Stimulated activated effector memory CD8-positive, alpha-beta T cell treated with anti-CD3 and anti-CD28 coated beads, Interleukin-12 subunit alpha, Interleukin-12 subunit beta, amount 100 ng/mL, for 72 hours (primary cell): ENCODE data around the gene KIF22.
"Not testable (repeated sequence)": the region's sequence is repeated elsewhere in the genome, so short reads cannot be mapped to it uniquely, and the experiment has no call there.

ENCODE experiments used
- ATAC-seq: fragments of 150-1000 bp; cut with Tn5 transposase; 2 replicates; pipeline ENCODE4 v1.10.0; 2021
- DNase-seq, 2 donors: peaks; one replicate each; pipeline ENCODE4 v3.0.0; 2021 to 2022; ENCODE audit warnings: low spot score in 2 of 2
- H3K27ac Mint-ChIP-seq: one replicate; pipeline ENCODE4 v1.8.0; 2022; ENCODE audit warnings: mild to moderate bottlenecking, mixed read lengths
- H3K36me3 Mint-ChIP-seq: one replicate; pipeline ENCODE4 v1.8.0; 2022; ENCODE audit warnings: mild to moderate bottlenecking, mixed read lengths
- H3K4me1 Mint-ChIP-seq: one replicate; pipeline ENCODE4 v1.8.0; 2022; ENCODE audit warnings: mixed read lengths
- H3K4me3 Mint-ChIP-seq: one replicate; pipeline ENCODE4 v1.8.0; 2022; ENCODE audit warnings: mild to moderate bottlenecking, mixed read lengths
- H3K9me3 Mint-ChIP-seq: one replicate; pipeline ENCODE4 v1.8.0; 2022; ENCODE audit warnings: mixed read lengths

The KIF22 gene

GRCh38 chr16:29760567-29761279 is 29.8 kb upstream of the KIF22 start:
- H3K27ac Mint-ChIP-seq, result no peak overlapping the region
- peaks cover 13% of the 10 kb centered on the region for H3K4me1 Mint-ChIP-seq
- H3K9me3 Mint-ChIP-seq, result no peaks in the 10 kb centered on the region
- H3K36me3 Mint-ChIP-seq, result no peaks in the 10 kb centered on the region
- H3K4me3 Mint-ChIP-seq, result no peak overlapping the region
- DNase-seq (no peak), ATAC-seq (no peak)

GRCh38 chr16:29761280-29761651 is 29.3 kb upstream of the KIF22 start:
- H3K4me3 Mint-ChIP-seq, DNase-seq, H3K27ac Mint-ChIP-seq, H3K36me3 Mint-ChIP-seq, H3K9me3 Mint-ChIP-seq, ATAC-seq: not testable (repeated sequence)
- peaks cover 13% of the 10 kb centered on the region for H3K4me1 Mint-ChIP-seq

GRCh38 chr16:29761882-29762281 is 28.7 kb upstream of the KIF22 start:
- no peak overlapping the region for H3K27ac Mint-ChIP-seq
- no peak for DNase-seq
- no peaks in the 10 kb centered on the region for H3K9me3 Mint-ChIP-seq
- no peak overlapping the region for H3K4me3 Mint-ChIP-seq
- no peak for ATAC-seq
- H3K4me1 Mint-ChIP-seq, result peaks cover 13% of the 10 kb centered on the region
- no peaks in the 10 kb centered on the region for H3K36me3 Mint-ChIP-seq

- H3K4me1 Mint-ChIP-seq, result peaks cover 13% of the 10 kb centered on the region
- H3K9me3 Mint-ChIP-seq, result no peaks in the 10 kb centered on the region
- H3K4me3 Mint-ChIP-seq, result no peak overlapping the region
- ATAC-seq (no peak), DNase-seq (no peak)
- no peak overlapping the region for H3K27ac Mint-ChIP-seq
- H3K36me3 Mint-ChIP-seq, result no peaks in the 10 kb centered on the region
Measured at GRCh38 chr16:29763326-29763725, 27.2 kb upstream of the KIF22 start.

GRCh38 chr16:29765167-29766032 is 25.2 kb upstream of the KIF22 start:
- no peaks in the 10 kb centered on the region for H3K36me3 Mint-ChIP-seq
- H3K4me3 Mint-ChIP-seq, result no peak overlapping the region
- no peak for DNase-seq
- no peak for ATAC-seq
- H3K27ac Mint-ChIP-seq, result no peak overlapping the region
- peaks cover 13% of the 10 kb centered on the region for H3K4me1 Mint-ChIP-seq
- H3K9me3 Mint-ChIP-seq, result no peaks in the 10 kb centered on the region

GRCh38 chr16:29766571-29766970 is 24.0 kb upstream of the KIF22 start:
- no peak overlapping the region for H3K27ac Mint-ChIP-seq
- H3K4me1 Mint-ChIP-seq, result peaks cover 13% of the 10 kb centered on the region
- no peak overlapping the region for H3K4me3 Mint-ChIP-seq
- no peak for ATAC-seq
- no peaks in the 10 kb centered on the region for H3K36me3 Mint-ChIP-seq
- DNase-seq, result no peak
- H3K9me3 Mint-ChIP-seq, result no peaks in the 10 kb centered on the region

DNA sequence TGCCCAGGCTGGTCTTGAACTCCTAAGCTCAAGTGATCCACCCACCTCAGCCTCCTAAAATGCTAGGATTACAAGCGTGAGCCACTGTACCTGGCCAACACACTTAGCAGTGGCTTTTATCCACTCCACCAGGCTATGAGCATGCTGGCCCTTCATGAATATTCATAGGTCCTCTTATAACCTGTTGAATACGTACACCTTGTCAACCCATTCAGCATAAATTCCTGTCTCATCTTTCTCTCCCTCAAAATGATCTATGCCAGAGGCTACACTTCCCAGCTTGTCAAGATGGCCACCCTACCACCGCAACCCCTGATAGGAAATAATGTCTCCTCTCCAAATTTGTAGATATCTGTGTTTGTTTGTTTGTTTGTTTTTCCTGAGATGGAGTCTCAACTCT is 23.5 kb upstream of the KIF22 start:
- DNase-seq (no peak), ATAC-seq (no peak)
- peaks cover 13% of the 10 kb centered on the region for H3K4me1 Mint-ChIP-seq
- no peaks in the 10 kb centered on the region for H3K9me3 Mint-ChIP-seq
- no peaks in the 10 kb centered on the region for H3K36me3 Mint-ChIP-seq
- H3K27ac Mint-ChIP-seq, result no peak overlapping the region
- H3K4me3 Mint-ChIP-seq, result no peak overlapping the region

DNA sequence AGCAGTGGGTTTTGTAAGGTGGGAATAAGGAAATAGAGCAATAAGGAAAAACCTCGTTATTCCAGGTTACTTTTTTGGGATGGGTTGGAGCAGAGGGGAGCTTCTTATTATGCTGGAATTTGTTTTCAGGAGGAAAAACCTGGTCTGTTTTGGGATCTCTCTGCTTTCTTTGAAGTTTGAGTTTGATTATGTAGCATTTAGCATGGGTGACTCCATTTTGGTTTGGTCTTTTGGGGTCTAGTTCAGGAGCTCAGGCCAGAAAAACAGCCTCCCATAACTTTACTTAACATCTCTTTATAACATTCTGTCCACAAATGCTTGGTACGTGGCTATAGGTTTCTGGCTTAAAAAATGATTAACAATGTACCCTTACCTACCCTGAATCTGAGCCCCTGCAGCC is 21.0 kb upstream of the KIF22 start:
- H3K4me3 Mint-ChIP-seq, result no peak overlapping the region
- no peaks in the 10 kb centered on the region for H3K9me3 Mint-ChIP-seq
- ATAC-seq (no peak), DNase-seq (no peak)
- no peak overlapping the region for H3K27ac Mint-ChIP-seq
- no peaks in the 10 kb centered on the region for H3K36me3 Mint-ChIP-seq
- H3K4me1 Mint-ChIP-seq, result peaks cover 11% of the 10 kb centered on the region

DNA sequence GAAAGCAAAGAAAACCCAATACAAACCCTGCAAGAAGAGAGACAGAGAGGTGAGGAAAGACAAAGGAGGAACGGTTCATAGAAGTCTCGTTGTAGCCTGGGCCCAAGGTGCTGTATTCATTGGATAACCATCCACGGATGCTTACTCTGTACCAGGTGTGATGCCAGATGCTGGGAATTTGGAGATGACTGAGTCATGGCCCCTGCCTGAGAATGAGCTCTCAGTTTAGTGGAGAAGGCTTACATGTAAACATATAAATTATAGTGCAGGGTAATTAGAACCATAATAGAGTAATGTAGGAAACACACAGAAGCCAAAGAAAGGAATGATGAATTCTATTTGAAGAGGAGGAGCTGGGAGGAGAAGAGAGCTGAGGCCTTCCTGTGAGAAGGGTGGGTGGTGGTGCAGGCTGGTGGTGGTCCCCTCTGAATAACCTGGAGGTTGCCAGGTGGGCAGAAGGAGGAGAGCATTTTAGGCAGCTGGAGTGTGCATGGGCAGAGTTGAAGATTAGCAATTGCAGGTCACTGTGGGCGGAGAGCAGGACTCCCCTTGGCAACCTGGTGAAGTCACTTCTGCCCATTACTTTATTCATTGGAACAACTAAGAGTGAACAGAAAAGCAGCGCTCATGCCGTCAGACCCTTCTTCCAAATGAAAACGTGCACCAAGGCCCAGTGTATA is 20.2 kb upstream of the KIF22 start:
- ATAC-seq (no peak), DNase-seq (no peak)
- H3K27ac Mint-ChIP-seq, result no peak overlapping the region
- H3K4me3 Mint-ChIP-seq, result no peak overlapping the region
- H3K4me1 Mint-ChIP-seq, result peaks cover 10% of the 10 kb centered on the region
- H3K9me3 Mint-ChIP-seq, result no peaks in the 10 kb centered on the region
- no peaks in the 10 kb centered on the region for H3K36me3 Mint-ChIP-seq

DNA sequence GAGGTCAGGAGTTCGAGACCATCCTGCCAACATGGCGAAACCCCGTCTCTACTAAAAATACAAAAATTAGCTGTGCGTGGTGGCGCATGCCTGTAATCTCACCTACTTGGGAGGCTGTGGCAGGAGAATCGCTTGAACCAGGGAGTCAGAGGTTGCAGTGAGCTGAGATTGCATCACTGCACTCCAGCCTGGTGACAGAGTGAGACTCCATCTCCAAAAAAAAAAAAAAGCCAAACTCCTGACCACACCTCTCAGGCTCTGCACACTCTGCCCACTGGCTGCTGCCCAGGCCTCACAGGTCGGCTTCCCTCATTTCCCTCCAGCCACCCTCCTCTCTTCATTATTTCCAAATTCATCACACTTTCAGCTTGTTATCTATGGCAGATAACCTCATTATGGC is 18.2 kb upstream of the KIF22 start:
- not testable (repeated sequence) for H3K27ac Mint-ChIP-seq, DNase-seq, ATAC-seq, H3K4me3 Mint-ChIP-seq, H3K9me3 Mint-ChIP-seq, H3K36me3 Mint-ChIP-seq
- peaks cover 12% of the 10 kb centered on the region for H3K4me1 Mint-ChIP-seq

GRCh38 chr16:29774730-29775129 is 15.8 kb upstream of the KIF22 start:
- no peak overlapping the region for H3K27ac Mint-ChIP-seq
- H3K36me3 Mint-ChIP-seq, result no peaks in the 10 kb centered on the region
- no peaks in the 10 kb centered on the region for H3K9me3 Mint-ChIP-seq
- DNase-seq (no peak), ATAC-seq (no peak)
- H3K4me3 Mint-ChIP-seq, result no peak overlapping the region
- H3K4me1 Mint-ChIP-seq, result peaks cover 12% of the 10 kb centered on the region

- no peaks in the 10 kb centered on the region for H3K36me3 Mint-ChIP-seq
- ATAC-seq, result no peak
- DNase-seq, result no peak
- no peak overlapping the region for H3K27ac Mint-ChIP-seq
- H3K9me3 Mint-ChIP-seq, result no peaks in the 10 kb centered on the region
- no peak overlapping the region for H3K4me3 Mint-ChIP-seq
- peaks cover 12% of the 10 kb centered on the region for H3K4me1 Mint-ChIP-seq
Measured at GRCh38 chr16:29775742-29776408, 14.7 kb upstream of the KIF22 start.

DNA sequence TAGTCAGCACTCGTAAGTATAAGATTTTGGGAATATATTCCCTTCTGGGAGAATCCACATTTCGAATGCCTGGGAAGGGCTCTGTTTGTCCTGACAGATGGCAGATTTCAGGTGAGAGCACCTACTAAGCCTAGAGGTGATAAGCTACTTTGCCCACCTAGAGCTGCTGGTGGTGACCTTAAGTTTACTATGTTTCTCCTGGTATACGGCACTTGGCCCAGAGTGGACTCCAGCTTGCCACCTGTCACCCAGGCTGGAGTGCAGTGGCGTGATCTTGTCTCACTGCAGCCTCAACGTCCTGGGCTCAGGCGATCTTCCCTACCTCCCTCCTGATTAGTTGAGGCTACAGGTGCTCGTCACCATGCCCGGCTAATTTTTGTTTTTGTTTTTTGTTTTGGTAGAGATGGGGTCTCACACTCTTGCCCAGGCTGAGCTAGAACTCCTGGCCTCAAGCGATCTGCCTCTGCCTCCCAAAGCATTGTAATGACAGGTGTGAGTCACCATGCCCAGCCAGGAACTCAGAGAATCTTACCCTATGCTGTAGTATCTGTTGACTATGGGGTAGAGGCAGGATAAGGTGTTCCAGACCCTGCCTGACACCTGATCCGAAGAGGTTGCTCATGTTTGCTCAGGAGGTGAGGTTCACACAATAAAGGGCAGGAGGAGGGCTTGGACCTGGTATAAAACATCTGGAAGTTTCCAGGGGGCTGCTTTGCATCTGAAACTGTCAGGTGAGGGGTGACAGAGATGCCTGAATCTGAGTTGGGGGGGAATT is 12.8 kb upstream of the KIF22 start, which contains the start of gene ZG16:
ZG16 (plus strand) TSS at position 681 of the 775 bp plus-strand sequence. CDS start 1,011 bp downstream, outside the sequence.
- Mint-ChIP-seq H3K36me3 (no peaks in the 10 kb centered on the region), H3K4me1 (peaks cover 12% of the 10 kb centered on the region), H3K27ac (peak within 1 kb of the TSS; percentile 64), H3K9me3 (no peaks in the 10 kb centered on the region), H3K4me3 (no peak within 1 kb of the TSS)
- no peak for DNase-seq
- ATAC-seq, result no peak

DNA sequence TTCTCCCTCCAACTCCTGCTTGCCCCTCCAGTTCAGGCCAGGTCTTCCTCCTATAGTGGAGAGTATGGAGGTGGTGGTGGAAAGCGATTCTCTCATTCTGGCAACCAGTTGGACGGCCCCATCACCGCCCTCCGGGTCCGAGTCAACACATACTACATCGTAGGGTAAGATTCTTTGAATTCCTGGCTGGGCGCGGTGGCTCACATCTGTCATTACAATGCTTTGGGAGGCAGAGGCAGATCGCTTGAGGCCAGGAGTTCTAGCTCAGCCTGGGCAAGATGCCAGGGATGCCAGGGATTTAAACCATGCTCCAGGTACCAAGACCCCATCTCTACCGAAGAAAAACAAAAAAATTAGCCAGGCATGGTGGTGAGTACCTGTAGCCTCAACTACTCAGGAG is 11.1 kb upstream of the KIF22 start:
- H3K36me3 Mint-ChIP-seq, result peaks cover 5% of the 10 kb centered on the region
- DNase-seq, result no peak
- H3K4me1 Mint-ChIP-seq, result peaks cover 14% of the 10 kb centered on the region
- no peak overlapping the region for H3K4me3 Mint-ChIP-seq
- H3K9me3 Mint-ChIP-seq, result no peaks in the 10 kb centered on the region
- H3K27ac Mint-ChIP-seq, result no peak overlapping the region
- no peak for ATAC-seq
